Measurements from ENCODE around the gene RMND5B.
A peak's percentile ranks its signal among the peaks of the same experiment; 100 is the strongest.
"Not testable (repeated sequence)": the region's sequence is repeated elsewhere in the genome, so short reads cannot be mapped to it uniquely, and the experiment has no call there.

The RMND5B gene

GRCh38 chr5:178130576-178131445, at the start of gene RMND5B:
RMND5B (plus strand) TSS chr5:178131014; CDS start chr5:178138120, 7,106 bp downstream.
- DNase-seq (ENCODE audit: low read depth in 3 of 3): peak; percentile 68 to 75 (median 71)

- no peak for DNase-seq (ENCODE audit: low read depth in 3 of 3)
Observed at GRCh38 chr5:178081571-178082243, 49.1 kb upstream of the RMND5B start.

GRCh38 chr5:178083922-178084321, 46.9 kb upstream of the RMND5B start:
- no peak for DNase-seq (ENCODE audit: low read depth in 3 of 3)

GRCh38 chr5:178085316-178085715, 45.5 kb upstream of the RMND5B start:
- DNase-seq (ENCODE audit: low read depth in 3 of 3): no peak

- DNase-seq (ENCODE audit: low read depth in 3 of 3): no peak
Observed at GRCh38 chr5:178086266-178086665, 44.5 kb upstream of the RMND5B start.

- not testable (repeated sequence) for DNase-seq (ENCODE audit: low read depth in 3 of 3)
Observed at GRCh38 chr5:178087199-178087598, 43.6 kb upstream of the RMND5B start.

- no peak for DNase-seq (ENCODE audit: low read depth in 3 of 3)
Observed at GRCh38 chr5:178090856-178091255, 40.0 kb upstream of the RMND5B start.

- no peak for DNase-seq (ENCODE audit: low read depth in 3 of 3)
Observed at GRCh38 chr5:178093134-178093533, 37.7 kb upstream of the RMND5B start.

- no peak for DNase-seq (ENCODE audit: low read depth in 3 of 3)
Observed at GRCh38 chr5:178094345-178094744, 36.5 kb upstream of the RMND5B start.

- no peak for DNase-seq (ENCODE audit: low read depth in 3 of 3)
Observed at GRCh38 chr5:178098685-178099084, 32.1 kb upstream of the RMND5B start.

- no peak for DNase-seq (ENCODE audit: low read depth in 3 of 3)
Observed at GRCh38 chr5:178103612-178104011, 27.2 kb upstream of the RMND5B start.

- DNase-seq (ENCODE audit: low read depth in 3 of 3): no peak
Observed at GRCh38 chr5:178104492-178104891, 26.3 kb upstream of the RMND5B start.

GRCh38 chr5:178106086-178106485, 24.7 kb upstream of the RMND5B start:
- DNase-seq (ENCODE audit: low read depth in 3 of 3): no peak

GRCh38 chr5:178106556-178107239, 24.1 kb upstream of the RMND5B start:
- no peak for DNase-seq (ENCODE audit: low read depth in 3 of 3)

- no peak for DNase-seq (ENCODE audit: low read depth in 3 of 3)
Observed at GRCh38 chr5:178107756-178108310, 23.0 kb upstream of the RMND5B start.

- DNase-seq (ENCODE audit: low read depth in 3 of 3): no peak
Observed at GRCh38 chr5:178108446-178108845, 22.4 kb upstream of the RMND5B start.

GRCh38 chr5:178108966-178109365, 21.8 kb upstream of the RMND5B start:
- no peak for DNase-seq (ENCODE audit: low read depth in 3 of 3)

GRCh38 chr5:178110511-178110910, 20.3 kb upstream of the RMND5B start:
- DNase-seq (ENCODE audit: low read depth in 3 of 3): no peak

GRCh38 chr5:178111925-178112324, 18.9 kb upstream of the RMND5B start:
- DNase-seq (ENCODE audit: low read depth in 3 of 3): no peak

- no peak for DNase-seq (ENCODE audit: low read depth in 3 of 3)
Observed at GRCh38 chr5:178112545-178112944, 18.3 kb upstream of the RMND5B start.

GRCh38 chr5:178113141-178113787, 17.6 kb upstream of the RMND5B start, which contains the start of gene N4BP3:
N4BP3 (plus strand) TSS chr5:178113532; CDS start chr5:178119584, 6,052 bp downstream.
- DNase-seq (ENCODE audit: low read depth in 3 of 3): peak; percentile 77 to 80 (median 77)
